Keratinocyte (primary cell): Measurements from ENCODE around the gene MNAT1.

Experiments
- EZH2 ChIP-seq: IDR thresholded peaks from one replicate; pipeline ENCODE4 v1.6.1; 2012; ENCODE audit warnings: inconsistent platforms, mild to moderate bottlenecking, low read length, moderate library complexity
- TF ChIP-seq, protein P1 (sequence below), 3 experiments: IDR thresholded peaks in 1 of 3; conservative IDR thresholded peaks in 1 of 3; optimal IDR thresholded peaks in 1 of 3; 2 replicates in 2 of 3; 3 replicates in 1 of 3; pipeline versions ENCODE3 to v1.5.1; 2011; ENCODE audit warnings: low read length in 3 of 3, mild to moderate bottlenecking in 3 of 3, moderate library complexity in 2 of 3, control low read depth in 1 of 3, inconsistent platforms in 1 of 3; ENCODE audit not compliant: insufficient read depth in 2 of 3; ENCODE audit errors: extremely low read depth in 1 of 3

DNA sequence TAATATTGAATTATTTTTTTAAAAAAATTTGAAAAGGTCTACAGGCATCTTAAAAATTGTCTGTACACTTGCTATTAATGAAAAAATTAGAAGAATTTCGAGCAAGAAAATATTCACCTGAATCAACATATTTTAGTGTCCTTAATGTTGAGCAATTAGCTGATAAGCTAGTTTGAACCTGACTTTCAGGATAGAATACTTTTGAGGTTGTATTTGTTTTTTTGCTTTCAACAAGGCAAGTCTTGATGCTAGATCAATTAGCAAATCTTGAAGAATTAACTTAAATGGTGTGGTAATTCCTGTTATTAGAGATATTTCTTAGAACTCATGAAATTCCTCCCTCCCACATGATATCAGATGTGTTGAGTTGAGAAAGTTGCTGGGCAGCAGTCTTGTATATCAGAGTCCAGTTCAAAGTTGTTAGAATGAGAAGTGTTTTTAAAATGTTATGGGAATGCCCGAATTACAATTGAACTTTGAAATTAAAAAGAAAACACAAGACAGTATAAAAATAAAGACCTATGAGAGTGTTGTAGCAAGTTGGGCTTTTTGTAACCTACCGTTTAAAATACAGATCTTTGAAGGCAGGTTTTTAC lies 127.1 kb downstream of the MNAT1 start:
- TF ChIP-seq, protein P1, sequence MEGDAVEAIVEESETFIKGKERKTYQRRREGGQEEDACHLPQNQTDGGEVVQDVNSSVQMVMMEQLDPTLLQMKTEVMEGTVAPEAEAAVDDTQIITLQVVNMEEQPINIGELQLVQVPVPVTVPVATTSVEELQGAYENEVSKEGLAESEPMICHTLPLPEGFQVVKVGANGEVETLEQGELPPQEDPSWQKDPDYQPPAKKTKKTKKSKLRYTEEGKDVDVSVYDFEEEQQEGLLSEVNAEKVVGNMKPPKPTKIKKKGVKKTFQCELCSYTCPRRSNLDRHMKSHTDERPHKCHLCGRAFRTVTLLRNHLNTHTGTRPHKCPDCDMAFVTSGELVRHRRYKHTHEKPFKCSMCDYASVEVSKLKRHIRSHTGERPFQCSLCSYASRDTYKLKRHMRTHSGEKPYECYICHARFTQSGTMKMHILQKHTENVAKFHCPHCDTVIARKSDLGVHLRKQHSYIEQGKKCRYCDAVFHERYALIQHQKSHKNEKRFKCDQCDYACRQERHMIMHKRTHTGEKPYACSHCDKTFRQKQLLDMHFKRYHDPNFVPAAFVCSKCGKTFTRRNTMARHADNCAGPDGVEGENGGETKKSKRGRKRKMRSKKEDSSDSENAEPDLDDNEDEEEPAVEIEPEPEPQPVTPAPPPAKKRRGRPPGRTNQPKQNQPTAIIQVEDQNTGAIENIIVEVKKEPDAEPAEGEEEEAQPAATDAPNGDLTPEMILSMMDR (optimal IDR thresholded peaks at IDR 0.05 in 1 of 3, IDR thresholded peaks at IDR 0.05 in 1 of 3, conservative IDR thresholded peaks at IDR 0.05 in 1 of 3; ENCODE audit: extremely low read depth in 1 of 3, insufficient read depth in 2 of 3, low read length in 3 of 3), result no peak
- no peak for TF ChIP-seq EZH2
